SW480 (cell line): Measurements from ENCODE around the gene CILP.
"Not testable (repeated sequence)": the region's sequence is repeated elsewhere in the genome, so short reads cannot be mapped to it uniquely, and the experiment has no call there.

ENCODE experiments used
- DNase-seq: peaks from one replicate; pipeline ENCODE4 v3.0.0-alpha.2; 2016; ENCODE audit warnings: low spot score

The CILP gene

DNA sequence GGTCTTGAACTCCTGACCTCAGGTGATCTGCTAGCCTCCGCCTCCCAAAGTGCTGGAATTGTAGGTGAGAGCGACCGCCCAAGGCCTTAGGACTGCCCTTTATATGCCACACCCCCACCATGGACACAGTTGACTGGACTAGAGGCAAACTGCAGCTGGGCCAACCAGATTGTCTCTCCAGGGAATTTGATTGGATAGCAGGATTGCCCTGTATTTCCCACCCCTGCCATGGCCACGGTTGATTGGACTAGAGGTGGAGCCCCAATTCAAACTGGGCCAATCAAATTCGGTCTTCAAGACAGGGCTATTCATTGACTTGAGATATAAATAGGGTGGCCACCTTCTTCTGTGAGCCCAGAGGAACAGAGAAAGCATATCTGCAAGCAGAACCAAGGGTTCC, 19.3 kb downstream of the CILP start:
- DNase-seq: peak; percentile 33

DNA sequence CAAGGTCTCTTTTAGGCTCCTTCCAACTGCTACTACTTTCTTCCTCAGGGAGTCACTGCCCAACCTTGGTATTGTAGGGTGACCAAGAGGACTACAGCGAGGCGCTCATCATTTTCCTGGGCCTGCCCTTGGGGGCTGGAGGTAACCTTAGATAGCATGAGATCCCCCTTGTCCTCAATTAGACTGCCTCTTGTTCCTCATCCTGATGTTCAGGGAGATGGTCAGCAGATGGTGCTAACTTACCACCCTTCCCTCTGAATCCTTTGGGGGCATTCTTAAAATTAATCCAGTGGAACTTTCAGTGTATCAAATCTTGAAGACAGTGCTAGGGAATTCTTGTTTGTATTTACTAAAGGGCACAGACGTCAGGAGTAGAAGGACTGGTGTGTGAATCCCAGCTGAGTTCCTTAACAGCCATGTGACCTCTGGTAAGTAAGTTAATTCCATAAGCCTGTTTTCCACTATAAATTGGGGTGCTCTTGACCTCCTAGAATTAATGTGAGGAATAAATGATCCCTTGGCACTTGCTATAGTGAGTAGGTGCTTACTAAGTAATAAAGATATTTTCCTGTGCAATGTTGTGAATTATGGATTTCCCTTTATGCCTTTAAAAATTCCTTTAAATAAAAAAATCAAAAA, 22.1 kb downstream of the CILP start:
- DNase-seq: peak; percentile 61

GRCh38 chr15:65188472-65188871, 22.8 kb downstream of the CILP start:
- not testable (repeated sequence) for DNase-seq

DNA sequence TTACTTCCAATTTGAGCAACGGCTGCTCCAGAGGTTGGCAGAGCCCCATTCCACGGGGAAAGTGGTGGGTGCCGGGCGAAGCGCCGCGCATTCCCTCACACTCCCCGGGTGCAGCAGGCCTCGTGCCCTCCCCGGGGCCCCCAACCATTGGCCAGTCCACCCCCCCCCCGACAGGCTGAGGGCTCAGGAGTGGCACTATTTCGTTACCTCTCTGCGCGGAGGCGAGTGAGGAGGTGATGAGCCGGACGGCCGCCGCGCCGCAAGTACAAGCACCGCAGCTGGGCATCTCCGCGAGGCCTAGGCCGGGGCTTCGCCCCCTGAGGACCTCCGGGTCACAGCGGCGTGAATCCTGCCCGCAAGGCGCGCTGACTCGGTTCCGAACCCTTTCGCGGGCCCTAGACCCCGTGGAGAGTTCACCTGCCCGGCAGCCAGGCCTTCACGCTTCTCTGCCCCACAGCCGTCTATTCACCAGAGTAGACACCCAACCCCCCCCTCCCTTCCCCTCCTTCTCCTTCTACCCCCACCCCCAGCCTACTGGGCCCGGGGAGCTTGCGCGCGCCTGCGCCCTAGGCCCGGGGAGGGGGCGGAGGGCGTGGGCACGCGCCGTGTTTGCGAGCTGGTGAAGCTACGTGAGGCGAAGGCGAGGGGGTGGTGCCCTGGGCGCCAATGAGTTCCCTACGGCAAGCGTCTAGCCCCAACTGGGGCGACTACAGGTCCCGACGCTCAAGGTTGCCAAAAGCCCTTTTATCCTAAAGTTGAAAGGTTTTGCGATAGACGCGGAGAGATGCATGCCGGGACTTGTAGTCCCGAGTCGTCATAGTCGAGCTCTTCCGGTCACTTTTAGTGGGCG, 26.2 kb downstream of the CILP start, which contains the start of gene CLPX:
CLPX (minus strand) TSS at position 475 of the 850 bp plus-strand sequence; CDS start at position 286, 189 bp downstream.
- peak; percentile 96 for DNase-seq

DNA sequence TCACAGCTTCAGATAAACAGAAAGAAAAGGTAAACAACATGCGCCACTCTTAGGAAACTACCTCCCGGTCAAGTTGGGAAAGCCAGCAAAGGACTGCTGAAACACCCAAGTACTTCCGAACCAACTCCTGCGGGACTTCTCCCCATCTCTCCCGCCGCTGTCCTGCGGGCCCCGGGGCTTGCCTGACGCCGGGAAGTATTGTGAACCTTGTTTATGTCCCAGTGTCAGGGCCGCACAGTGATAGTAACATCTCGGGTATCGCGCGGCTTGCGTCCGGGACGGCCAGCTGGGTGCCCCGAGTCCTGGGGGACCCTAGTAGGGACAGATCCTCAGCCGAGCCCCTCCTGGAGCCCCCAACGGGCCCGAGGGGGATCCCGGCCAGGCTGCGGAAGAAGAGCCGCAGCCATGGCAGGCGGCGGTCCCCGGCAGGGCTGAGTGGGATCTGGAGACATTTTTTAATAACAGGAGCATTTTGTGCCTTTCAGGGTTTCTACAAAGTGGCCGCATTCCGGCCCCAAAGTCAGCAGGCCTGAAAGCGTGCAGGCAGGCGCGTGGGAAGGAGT, 26.9 kb downstream of the CILP start:
- DNase-seq: peak; percentile 49

DNA sequence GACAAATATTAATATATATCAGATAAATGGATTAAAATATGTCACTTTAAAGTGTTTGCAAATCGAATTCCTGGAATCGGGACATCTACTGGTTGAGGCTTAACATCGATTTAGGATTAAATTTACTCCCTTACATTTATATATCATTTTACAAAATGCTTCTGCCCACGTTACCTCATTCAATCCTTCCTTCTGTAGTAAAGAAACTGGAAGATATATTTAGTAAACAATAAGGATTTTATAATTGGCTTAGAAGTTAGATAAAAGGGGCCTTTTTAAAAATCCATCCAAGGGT, 27.5 kb downstream of the CILP start:
- no peak for DNase-seq

DNA sequence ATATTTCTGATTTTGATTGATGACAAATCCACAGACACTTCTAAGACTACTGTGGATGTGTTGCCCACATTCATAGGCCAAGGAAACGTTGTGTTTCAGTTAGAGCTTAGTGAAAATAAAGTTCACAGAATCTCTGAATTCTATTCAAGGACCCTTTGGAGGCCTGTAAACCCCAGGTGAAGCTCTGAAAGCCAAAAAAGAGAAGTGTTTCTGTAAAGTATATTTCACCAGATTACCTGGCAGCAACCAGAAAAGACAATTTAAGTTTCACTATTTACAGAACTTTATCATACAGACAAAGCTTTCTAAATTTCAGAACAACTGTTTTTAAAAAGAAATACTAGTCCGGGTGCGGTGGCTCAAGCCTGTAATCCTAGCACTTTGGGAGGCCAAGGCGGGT, 28.7 kb downstream of the CILP start:
- DNase-seq: no peak

DNA sequence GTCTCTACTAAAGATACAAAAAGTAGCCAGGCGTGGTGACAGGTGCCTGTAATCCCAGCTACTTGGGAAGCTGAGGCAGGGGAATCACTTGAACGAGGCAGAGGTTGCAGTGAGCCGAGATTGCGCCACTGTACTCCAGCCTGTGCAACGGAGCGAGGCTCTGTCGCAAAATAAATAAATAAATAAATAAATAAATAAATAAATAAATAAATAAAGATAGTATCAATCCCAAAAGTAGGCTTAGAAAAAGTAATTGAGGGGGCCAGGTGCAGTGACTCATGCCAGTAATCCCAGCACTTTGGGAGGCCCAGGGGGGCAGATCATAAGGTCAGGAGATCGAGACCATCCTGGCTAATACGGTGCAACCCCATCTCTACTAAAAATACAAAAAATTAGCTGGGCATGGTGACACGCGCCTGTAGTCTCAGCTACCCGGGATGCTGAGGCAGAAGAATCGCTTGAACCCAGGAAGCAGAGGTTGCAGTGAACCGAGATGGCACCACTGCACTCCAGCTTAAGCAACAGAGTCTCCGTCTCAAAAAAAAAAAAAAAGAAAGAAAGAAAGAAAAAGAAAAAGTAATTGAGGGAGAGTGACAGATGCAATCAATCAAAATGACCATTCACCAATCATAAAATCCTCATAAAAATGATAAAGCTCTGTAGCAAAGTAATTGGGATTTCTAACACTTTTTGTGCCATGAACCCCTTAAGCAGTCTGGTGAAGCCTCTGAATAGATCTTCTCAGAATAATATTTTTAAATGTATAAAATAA, 29.5 kb downstream of the CILP start:
- DNase-seq: not testable (repeated sequence)

GRCh38 chr15:65180167-65180566, 31.1 kb downstream of the CILP start:
- no peak for DNase-seq

GRCh38 chr15:65177901-65178300, 33.4 kb downstream of the CILP start:
- DNase-seq: no peak

- no peak for DNase-seq
Measured at GRCh38 chr15:65176056-65176455, 35.2 kb downstream of the CILP start.

DNA sequence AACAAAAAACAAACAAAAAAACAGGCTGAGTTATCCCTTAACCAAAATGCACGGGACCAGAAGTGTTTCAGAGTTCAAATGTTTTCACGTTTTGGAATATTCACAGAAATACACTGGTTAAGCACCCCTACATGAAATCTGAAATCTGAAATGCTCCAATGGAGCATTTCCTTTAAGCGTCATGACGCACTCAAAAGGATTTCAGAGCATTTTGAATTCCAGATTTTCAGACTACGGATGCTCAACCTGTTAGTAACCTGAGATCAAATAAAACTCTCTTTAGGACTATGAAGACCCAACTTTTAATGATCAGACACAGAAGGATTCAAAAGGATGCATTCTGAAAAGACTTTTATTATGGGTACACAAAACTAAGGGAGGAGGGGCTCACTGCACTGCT, 35.8 kb downstream of the CILP start:
- DNase-seq: no peak

DNA sequence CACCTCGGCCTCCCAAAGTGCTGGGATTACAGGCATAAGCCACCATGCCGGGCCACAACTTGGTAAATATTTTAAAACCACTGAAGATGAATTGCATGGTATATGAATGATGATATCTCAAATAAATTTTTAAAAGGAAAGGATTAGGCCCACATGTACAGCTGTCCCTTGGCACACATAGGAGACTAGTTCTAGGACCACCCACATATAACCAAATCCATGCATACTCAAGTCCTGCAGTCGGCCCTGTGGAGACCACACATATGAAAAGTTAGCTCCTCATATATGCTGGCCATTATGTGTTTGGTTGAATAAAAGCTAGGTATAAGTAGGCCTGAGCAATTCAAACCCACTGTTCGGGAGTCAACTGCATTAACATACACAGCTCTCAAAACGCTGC, 36.8 kb downstream of the CILP start:
- DNase-seq: no peak

- DNase-seq: no peak
Measured at GRCh38 chr15:65172531-65172930, 38.7 kb downstream of the CILP start.

DNA sequence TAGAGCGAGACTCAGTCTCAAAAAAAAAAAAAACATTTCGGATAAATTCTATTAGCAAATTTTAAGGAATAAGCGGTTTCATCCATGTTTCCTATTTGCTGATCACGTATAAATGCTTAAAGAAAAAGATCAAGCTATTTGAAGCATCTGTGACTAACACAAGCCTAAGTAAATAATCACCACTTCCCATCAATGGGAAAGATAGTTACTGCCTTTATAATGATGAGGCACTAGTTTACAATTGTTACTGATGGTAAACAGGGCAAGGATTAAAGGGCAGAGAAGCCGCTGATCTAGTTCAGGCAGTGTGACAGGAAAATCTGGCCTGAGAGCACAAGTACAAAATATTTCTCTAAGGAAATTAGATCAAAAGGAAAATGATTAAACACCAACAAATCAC, 39.8 kb downstream of the CILP start:
- no peak for DNase-seq

DNA sequence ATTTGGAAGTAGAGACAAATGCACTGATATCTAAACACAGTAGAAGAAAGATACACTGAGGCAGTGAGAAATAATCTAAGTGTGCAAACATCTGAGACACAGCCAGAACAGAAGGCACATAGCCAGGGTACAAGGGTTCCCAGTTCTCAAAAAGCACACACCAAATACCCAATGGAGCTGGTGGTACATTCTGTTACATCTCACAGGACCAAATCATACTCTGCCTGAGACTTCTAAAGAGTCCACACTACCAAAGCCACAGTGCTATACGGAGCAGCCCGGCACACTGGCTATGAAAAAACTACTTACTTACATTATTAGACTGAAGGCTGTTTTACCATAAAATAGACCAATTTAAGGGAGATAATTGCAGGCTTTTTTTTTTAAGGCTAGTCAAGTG, 45.4 kb downstream of the CILP start:
- no peak for DNase-seq

DNA sequence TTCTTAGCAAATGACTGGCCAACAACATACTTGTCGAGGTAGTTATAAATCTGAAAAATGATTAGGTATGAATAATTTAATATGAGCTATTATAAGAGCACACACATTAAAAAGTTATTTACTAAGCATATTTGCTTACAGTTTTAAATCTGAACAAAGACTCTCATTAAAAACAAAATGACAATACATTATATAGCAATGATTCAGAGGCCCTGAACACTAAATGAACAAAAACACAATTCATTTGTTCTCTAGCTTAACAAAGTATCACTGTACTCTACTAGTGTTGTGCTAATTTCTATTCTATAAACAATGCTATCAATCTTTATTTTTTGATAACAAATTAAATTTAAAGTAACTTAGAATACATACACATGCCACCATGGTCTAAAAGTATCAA, 47.1 kb downstream of the CILP start:
- no peak for DNase-seq

DNA sequence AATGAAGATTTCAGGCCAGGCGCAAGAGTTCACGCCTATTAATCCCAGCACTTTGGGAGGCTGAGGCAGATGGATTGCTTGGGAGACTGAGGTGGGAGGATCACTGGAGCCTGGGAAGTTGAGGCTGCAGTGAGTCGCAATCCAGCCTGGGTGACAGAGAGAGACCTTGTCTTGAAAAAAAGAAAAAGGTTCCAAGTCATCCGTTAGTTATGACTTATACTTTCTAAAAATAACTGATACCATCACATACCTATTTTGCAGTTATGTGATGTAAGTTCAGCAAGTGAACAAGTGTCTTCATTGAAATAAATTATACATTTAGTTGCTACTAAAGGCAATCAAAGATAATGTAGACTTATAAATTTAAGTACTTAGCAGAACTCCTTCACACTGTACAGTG, 48.2 kb downstream of the CILP start:
- no peak for DNase-seq

GRCh38 chr15:65156692-65157091, 54.6 kb downstream of the CILP start:
- DNase-seq: no peak

- no peak for DNase-seq
Measured at GRCh38 chr15:65154720-65155119, 56.6 kb downstream of the CILP start.

- no peak for DNase-seq
Measured at GRCh38 chr15:65147902-65148301, 63.4 kb downstream of the CILP start.

DNA sequence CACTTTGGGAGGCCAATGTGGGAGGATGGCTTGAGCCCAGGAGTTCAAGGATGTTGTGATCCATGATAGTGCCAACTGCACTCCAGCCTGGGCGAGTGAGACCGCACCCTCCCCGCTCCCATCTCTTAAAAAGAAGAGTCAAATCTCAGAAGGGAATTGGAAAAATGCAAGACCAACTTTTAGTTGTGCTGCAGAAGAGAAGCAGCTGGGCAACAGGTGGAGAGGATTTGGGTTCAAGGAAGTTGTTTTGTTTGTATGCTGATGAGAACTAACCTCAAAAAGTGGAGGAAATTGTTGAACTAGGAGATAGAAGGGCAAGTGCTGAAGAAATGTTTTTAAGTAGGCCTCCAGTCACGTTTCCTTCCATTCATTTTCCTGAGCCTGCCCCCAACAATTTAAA, 64.8 kb downstream of the CILP start:
- DNase-seq: no peak
